Embryonic facial prominence (tissue), 1 donor: Measurements from ENCODE around the gene SCUBE1.
"Not testable (repeated sequence)": the region's sequence is repeated elsewhere in the genome, so short reads cannot be mapped to it uniquely, and the experiment has no call there.

Experiments
- DNase-seq: peaks from one replicate; pipeline ENCODE4 v3.0.0-alpha.2; 2016; ENCODE audit errors: extremely low spot score

The SCUBE1 gene

GRCh38 chr22:43356881-43357280, 13.7 kb upstream of the SCUBE1 start:
- DNase-seq, result no peak

GRCh38 chr22:43355688-43356087, 12.5 kb upstream of the SCUBE1 start:
- not testable (repeated sequence) for DNase-seq

GRCh38 chr22:43351966-43352345, 8.8 kb upstream of the SCUBE1 start:
- no peak for DNase-seq

GRCh38 chr22:43349636-43350035, 6.5 kb upstream of the SCUBE1 start:
- no peak for DNase-seq

GRCh38 chr22:43346521-43346929, 3.4 kb upstream of the SCUBE1 start:
- no peak for DNase-seq

- no peak for DNase-seq
Observed at GRCh38 chr22:43345761-43346301, 2.7 kb upstream of the SCUBE1 start.

GRCh38 chr22:43345356-43345755, 2.2 kb upstream of the SCUBE1 start:
- DNase-seq, result no peak

- DNase-seq, result no peak
Observed at GRCh38 chr22:43344520-43344787, 1.3 kb upstream of the SCUBE1 start.

GRCh38 chr22:43343670-43344519, 723 bp upstream of the SCUBE1 start:
- no peak for DNase-seq

- no peak for DNase-seq
Observed at GRCh38 chr22:43342347-43343261, 568 bp downstream of the SCUBE1 start.

- DNase-seq, result no peak
Observed at GRCh38 chr22:43341565-43341964, 1.6 kb downstream of the SCUBE1 start.

GRCh38 chr22:43338766-43339345, 4.3 kb downstream of the SCUBE1 start:
- no peak for DNase-seq

- no peak for DNase-seq
Observed at GRCh38 chr22:43337946-43338345, 5.2 kb downstream of the SCUBE1 start.

GRCh38 chr22:43337385-43337784, 5.8 kb downstream of the SCUBE1 start:
- no peak for DNase-seq

- no peak for DNase-seq
Observed at GRCh38 chr22:43334378-43334777, 8.8 kb downstream of the SCUBE1 start.

- no peak for DNase-seq
Observed at GRCh38 chr22:43333978-43334377, 9.2 kb downstream of the SCUBE1 start.

GRCh38 chr22:43333156-43333555, 10.0 kb downstream of the SCUBE1 start:
- no peak for DNase-seq

GRCh38 chr22:43331698-43332097, 11.5 kb downstream of the SCUBE1 start:
- DNase-seq, result no peak

- no peak for DNase-seq
Observed at GRCh38 chr22:43331069-43331451, 12.1 kb downstream of the SCUBE1 start.

- no peak for DNase-seq
Observed at GRCh38 chr22:43330178-43331068, 12.7 kb downstream of the SCUBE1 start.

- no peak for DNase-seq
Observed at GRCh38 chr22:43329061-43329460, 14.1 kb downstream of the SCUBE1 start.

GRCh38 chr22:43327157-43327438, 16.1 kb downstream of the SCUBE1 start:
- no peak for DNase-seq
